HTERT RPE-1 (cell line): ENCODE measurements around the gene PCNX1.

Experiments
- in situ Hi-C: fragments of 300-500 bp; cut with MboI; formaldehyde crosslinking; loops from 4 replicates; pipeline ENCODE4 v1.14.3; 2020; ENCODE audit warnings: low sequenced_read_pairs

PCNX1 gene

DNA sequence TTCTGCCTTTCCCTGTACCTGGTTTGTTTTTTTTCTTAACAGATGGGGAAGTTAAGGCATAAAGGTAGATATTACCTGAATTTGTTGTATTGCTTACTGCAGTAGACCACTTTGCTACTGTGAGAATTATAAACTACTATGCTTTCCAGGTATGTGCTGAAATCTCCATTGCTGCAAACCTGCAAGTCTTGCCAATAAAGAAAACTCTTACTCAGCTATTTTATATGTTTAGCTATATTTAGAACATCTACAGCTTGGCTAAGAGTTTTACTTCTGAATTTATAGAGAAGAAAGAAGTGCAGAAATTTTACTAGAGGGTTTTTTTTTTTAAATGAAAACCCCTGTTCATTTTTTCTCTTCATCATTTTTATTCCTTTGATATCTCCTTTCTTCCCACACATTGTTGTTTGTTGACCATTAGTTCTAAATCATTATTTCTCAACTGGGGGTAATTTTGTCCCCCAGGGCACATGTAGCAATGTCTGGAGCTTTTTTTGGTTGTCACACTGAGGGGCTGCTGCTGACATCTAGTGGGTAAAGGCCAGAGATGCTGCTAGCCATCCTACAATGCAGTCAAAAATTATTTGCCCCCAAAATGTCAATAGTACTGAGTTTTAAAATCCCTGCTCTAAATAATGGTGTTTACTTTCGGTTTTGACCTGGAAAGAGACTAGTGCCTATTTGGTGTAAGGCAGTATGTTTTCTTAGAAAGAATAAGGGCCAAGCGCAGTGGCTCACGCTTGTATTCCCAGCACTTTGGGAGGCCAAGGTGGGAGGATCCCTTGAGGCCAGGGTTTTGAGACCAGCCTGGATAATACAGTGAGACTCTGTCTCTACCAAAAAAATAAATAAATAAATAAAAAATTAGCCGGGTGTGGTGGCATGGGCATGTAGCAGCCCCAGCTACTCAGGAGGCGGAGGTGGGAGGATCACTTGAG is 48.6 kb downstream of the PCNX1 start:
- in situ Hi-C loops: no loop called here

DNA sequence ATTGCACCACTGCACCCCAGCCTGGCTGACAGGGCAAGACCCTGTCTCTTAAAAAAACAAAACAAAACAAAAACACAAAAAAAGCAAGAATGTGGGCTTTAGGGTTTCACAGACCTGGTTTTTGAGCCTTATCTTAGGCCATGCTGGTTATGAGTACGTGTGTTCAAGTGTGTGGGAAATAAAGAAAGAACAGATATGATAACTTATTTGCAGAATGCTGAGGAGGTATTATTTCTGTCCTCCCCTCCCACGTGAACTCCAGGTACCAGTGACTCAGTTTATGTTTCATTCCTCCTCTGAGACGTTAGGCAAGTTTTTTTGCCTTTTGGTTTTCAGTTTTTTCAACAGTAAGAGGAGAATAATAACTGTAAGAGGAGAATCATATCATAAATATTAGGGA is 49.3 kb downstream of the PCNX1 start:
- in situ Hi-C loops: no loop called here

DNA sequence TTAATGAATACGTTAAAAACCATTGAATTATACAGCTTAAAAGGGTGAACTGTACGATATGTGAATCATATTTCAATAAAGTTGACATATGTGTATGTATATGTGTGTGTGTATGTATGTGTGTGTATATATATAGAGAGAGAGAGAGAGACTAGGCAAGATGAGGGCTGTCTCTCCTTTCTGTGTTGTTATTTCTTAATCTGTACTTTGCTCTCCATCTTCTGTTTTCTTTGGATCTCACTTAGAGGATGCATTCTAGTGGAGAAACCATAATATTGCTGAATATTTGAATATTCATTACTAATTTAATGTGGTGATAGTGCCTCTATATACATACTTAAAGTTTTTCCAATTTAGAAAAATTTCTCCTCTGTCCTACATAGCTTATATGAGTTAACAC is 50.5 kb downstream of the PCNX1 start:
- in situ Hi-C loops: no loop called here

- in situ Hi-C loops: no loop called here
These were observed 55.7 kb downstream of the PCNX1 start for GRCh38 chr14:70962935-70963334.

GRCh38 chr14:70964492-70964891 is 57.2 kb downstream of the PCNX1 start:
- in situ Hi-C loops: no loop called here

GRCh38 chr14:70971560-70971959 is 64.3 kb downstream of the PCNX1 start:
- in situ Hi-C loops: no loop called here

GRCh38 chr14:70972107-70972976 is 65.1 kb downstream of the PCNX1 start:
- in situ Hi-C loops: no loop called here

DNA sequence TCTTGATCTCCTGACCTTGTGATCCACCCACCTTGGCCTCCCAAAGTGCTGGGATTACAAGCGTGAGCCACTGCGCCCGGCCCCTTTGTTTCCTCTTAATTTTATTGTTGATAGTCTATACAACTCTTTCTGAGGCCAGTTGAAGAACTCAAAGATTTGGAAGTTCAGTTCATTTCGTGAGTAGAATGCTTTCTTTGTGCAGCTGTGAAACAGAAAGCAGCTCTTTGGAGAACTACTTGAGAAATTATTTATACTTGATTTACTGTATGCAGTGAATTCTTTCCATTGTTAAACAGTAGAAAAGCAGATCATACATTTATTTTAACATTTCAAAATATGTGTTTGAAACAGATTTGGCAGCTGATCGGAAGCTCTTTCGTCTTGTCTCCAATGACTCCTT is 69.3 kb downstream of the PCNX1 start:
- in situ Hi-C loops: no loop called here

DNA sequence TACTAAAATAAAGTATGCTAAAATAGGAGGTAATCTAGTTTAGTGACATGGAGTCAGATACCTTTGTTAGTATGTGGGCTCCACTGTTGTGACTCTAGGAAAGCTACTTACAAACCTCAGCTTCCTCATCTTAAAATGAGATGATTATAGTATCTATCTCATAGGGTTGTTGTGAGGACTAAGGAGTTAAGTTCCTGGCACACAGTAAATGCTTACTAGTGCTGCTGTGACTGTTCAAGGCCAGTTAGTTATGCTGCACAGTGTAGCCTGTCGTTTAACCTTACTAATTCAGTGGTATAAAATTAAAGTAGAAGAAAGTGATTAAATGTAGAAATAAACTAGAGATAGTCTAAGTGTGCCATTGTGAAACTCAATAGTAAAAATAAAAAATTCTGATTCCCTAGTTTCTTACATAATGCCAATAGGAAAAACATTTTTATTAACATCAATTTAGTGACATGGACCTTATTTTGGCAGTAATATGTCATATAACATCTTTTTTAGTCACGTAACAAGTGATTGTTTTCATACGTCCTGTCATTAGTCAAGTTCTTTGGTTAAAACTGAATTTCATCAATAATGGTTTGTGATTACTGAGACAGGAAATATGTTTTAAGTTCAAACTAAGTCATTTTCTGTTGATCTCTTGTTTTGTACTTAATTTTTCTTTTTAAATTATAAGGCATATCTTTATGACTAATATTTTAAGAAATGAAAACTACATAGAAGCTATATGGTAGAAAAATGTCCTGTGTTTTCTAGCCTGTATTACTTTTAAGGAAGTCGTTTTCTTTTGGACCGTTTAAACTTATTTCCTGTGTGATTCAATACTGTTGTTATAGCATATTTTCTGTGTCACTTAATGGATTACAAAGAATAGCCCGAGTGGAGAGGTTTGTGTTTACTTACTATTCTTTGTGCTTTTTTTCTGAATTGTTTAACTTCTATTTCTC is 74.0 kb downstream of the PCNX1 start:
- in situ Hi-C loops: no loop called here

DNA sequence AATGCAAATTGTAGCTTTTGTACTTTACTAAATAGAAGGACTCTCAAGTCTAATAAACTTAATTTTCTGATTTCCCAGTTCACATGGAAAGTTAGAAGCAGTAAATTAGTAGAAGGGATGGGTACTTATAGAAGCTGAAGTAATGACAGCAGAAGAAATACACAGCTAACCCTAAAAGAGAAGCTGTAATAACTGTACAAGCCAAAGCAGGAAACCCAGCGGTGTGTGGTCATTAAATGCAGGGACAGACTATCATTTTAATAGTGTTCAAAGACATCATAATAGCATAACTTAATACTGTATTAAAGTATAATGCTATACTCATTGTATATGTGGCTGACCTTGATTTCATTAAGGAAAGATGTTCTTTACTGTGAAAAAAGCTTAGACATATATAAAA is 74.9 kb downstream of the PCNX1 start:
- in situ Hi-C loops: no loop called here

DNA sequence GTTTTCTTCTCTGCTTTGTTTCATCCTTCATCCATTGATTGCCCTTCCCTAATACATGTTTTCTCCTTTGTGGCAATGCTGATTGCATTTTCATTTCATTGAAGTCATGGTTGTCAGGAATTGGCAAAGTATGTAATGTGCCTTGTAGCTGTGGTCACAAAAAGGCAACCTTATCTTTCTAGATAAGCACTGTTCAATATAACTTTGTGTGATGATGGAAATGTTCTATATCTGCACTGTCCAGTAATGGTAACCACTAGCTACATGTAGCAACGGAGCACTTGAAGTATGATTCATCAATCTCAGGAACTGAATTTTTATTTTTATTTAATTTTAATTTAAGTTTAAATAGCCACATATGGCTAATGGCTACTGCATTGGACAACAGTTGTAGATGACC is 79.8 kb downstream of the PCNX1 start:
- in situ Hi-C loops: no loop called here

DNA sequence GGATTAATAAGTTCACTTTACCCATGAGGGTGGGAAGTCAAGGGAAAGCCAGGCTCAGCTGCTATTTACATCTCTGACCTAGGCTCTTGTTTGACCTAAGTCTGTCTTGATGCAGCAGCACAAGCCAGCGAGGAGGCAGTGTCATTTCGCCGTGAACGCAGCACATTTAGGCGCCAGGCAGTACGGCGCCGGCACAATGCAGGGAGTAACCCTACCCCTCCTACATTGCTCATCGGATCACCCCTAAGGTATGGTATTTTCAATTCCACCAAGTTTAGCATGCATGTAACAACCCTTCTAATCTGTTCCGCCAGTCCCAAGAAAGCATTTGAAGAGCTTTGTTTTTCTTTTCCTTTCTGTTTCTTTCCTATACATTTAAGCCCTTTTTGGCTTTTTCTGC is 81.2 kb downstream of the PCNX1 start:
- in situ Hi-C loops: no loop called here

DNA sequence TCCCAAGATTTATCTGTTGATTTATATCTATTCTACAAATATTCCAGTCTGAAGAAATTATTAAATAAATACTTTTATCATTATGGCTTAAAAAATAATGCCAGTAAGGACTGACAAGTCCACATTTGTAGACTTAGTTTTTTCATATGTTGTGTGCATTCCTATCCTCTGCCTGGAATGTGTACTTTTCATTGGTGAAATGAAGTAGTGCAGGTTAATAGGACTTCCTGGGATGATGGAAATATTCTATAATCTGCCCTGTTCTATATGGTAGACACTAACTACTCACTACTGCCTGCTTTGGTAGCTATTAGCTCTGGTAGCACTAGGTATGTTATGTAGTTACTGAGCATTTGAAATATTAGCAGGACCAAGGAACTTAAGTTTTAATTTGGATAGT is 86.7 kb downstream of the PCNX1 start:
- in situ Hi-C loops: no loop called here

DNA sequence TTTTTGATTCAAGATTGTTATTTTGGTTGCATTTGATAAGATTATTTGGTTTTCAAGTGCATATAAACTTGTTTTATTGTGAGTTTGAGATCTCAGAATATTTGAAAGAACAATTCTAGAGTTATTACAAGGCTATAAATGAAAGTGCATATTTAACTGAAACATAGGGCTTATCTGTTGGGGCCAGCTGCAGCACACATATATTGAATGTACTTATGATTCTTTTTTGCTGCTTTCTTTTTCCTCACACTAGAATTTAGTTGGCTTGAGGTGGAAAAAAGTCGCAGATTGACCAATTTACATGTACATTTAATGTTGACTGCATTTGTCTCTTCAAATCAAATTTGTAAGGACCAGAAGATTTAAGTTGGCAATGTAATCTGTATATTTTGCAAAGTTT is 88.0 kb downstream of the PCNX1 start:
- in situ Hi-C loops: no loop called here

- in situ Hi-C loops: no loop called here
These were observed 88.4 kb downstream of the PCNX1 start for GRCh38 chr14:70995671-70996070.

- in situ Hi-C loops: no loop called here
These were observed 91.9 kb downstream of the PCNX1 start for GRCh38 chr14:70999117-70999516.

DNA sequence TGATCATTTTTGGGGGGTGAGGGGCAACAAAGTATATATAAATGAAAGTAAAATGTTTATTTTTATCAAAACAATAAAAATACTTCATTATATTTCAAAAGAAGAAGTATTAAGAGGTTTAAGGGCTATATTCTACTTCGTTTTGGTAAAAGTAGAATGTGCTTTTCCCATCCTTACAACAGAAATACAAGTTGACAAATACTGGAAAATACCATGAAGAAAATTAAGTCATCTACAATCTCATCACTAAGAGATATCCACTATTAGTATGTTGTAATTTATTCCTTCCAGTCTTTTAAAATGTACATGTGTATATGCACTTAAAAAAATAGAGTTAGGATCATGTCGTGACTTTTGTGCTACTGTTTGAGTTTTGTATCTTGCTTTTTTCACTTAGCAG is 92.8 kb downstream of the PCNX1 start:
- in situ Hi-C loops: no loop called here

- in situ Hi-C loops: no loop called here
These were observed 94.5 kb downstream of the PCNX1 start for GRCh38 chr14:71001742-71002141.

GRCh38 chr14:71003156-71003555 is 95.9 kb downstream of the PCNX1 start:
- in situ Hi-C loops: no loop called here

DNA sequence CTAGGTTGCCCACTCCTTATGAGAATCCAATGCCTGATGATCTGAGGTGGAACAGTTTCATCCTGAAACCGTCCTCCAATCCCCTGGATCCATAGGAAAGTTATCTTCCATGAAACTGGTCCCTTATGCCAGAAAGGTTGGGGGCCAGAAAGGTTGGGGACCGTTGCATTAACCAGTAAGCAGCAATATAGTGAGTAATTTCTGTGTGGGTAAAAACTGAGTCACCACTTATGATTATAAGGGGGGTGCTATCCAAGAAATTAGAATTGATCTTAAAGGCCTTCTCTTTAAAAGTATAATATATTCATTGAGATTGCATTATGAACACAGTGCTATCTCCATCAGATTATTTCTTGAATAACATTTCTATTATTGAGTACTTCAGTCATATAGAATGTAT is 97.2 kb downstream of the PCNX1 start:
- in situ Hi-C loops: no loop called here

DNA sequence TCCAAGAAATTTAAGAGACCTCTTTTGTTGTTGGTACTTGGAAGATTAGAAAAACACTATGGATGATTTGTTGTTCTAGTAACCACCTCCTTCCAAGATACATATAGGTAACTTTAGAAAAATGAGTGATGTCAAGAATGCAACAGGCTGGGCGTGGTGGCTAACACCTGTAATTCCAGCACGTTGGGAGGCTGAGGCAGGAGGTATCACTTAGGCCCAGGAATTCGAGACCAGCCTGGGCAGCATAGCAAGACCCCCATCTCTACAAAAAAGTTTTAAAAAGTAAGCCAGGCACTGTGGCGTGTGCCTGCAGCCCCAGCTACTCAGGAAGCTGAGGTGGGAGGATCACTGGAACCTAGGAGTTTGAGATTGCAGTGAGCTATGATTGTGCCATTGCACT is 97.8 kb downstream of the PCNX1 start:
- in situ Hi-C loops: no loop called here
